HTR-8/SVneo (cell line): ENCODE data around the gene KIZ.
"Not testable (repeated sequence)": the region's sequence is repeated elsewhere in the genome, so short reads cannot be mapped to it uniquely, and the experiment has no call there.

ENCODE experiments used
- DNase-seq: peaks from one replicate; pipeline ENCODE4 v3.0.0; 2011; ENCODE audit warnings: low spot score, mixed read lengths; ENCODE audit not compliant: insufficient read length
- FAIRE-seq: peaks from 2 replicates; lab custom pipeline; 2011; peaks lifted over from hg19 to GRCh38; lab: Jason Lieb, UNC

The KIZ gene

GRCh38 chr20:21136015-21136732 lies 10.3 kb downstream of the KIZ start:
- no peak for DNase-seq
- FAIRE-seq, result no peak

GRCh38 chr20:21137078-21137477 lies 11.2 kb downstream of the KIZ start:
- DNase-seq (no peak), FAIRE-seq (no peak)

- no peak for DNase-seq
- no peak for FAIRE-seq
Observed at GRCh38 chr20:21139881-21140566, 14.1 kb downstream of the KIZ start.

- FAIRE-seq (no peak), DNase-seq (no peak)
Observed at GRCh38 chr20:21141825-21142224, 15.9 kb downstream of the KIZ start.

- no peak for FAIRE-seq
Observed at GRCh38 chr20:21143194-21143890, 17.5 kb downstream of the KIZ start.

GRCh38 chr20:21145424-21145823 lies 19.5 kb downstream of the KIZ start:
- DNase-seq (no peak), FAIRE-seq (no peak)

More at GRCh38 chr20:21143194-21143890, 17.5 kb downstream of the KIZ start:
- no peak for DNase-seq

- DNase-seq (no peak), FAIRE-seq (no peak)
Observed at GRCh38 chr20:21146215-21146614, 20.3 kb downstream of the KIZ start.

- no peak for DNase-seq
- FAIRE-seq, result no peak
Observed at GRCh38 chr20:21147593-21147992, 21.7 kb downstream of the KIZ start.

GRCh38 chr20:21149344-21149743 lies 23.5 kb downstream of the KIZ start:
- DNase-seq, result no peak
- FAIRE-seq, result no peak

- FAIRE-seq (no peak), DNase-seq (no peak)
Observed at GRCh38 chr20:21151791-21152190, 25.9 kb downstream of the KIZ start.

GRCh38 chr20:21154692-21155091 lies 28.8 kb downstream of the KIZ start:
- no peak for FAIRE-seq

GRCh38 chr20:21155268-21155667 lies 29.4 kb downstream of the KIZ start:
- DNase-seq, result no peak
- FAIRE-seq, result no peak

More at GRCh38 chr20:21154692-21155091, 28.8 kb downstream of the KIZ start:
- DNase-seq, result no peak

GRCh38 chr20:21156266-21156665 lies 30.4 kb downstream of the KIZ start:
- FAIRE-seq (peak; percentile 62), DNase-seq (peak; percentile 32)

- DNase-seq (no peak), FAIRE-seq (no peak)
Observed at GRCh38 chr20:21157006-21157405, 31.1 kb downstream of the KIZ start.

GRCh38 chr20:21159658-21160380 lies 33.9 kb downstream of the KIZ start:
- no peak for DNase-seq
- FAIRE-seq, result no peak

- DNase-seq (no peak), FAIRE-seq (no peak)
Observed at GRCh38 chr20:21161926-21162325, 36.0 kb downstream of the KIZ start.

- no peak for FAIRE-seq
Observed at GRCh38 chr20:21162631-21163030, 36.7 kb downstream of the KIZ start.

GRCh38 chr20:21166801-21167200 lies 40.9 kb downstream of the KIZ start:
- no peak for FAIRE-seq
- no peak for DNase-seq

More at GRCh38 chr20:21162631-21163030, 36.7 kb downstream of the KIZ start:
- DNase-seq, result no peak

- no peak for FAIRE-seq
Observed at GRCh38 chr20:21167261-21167660, 41.4 kb downstream of the KIZ start.

GRCh38 chr20:21168061-21168460 lies 42.2 kb downstream of the KIZ start:
- not testable (repeated sequence) for DNase-seq, FAIRE-seq

More at GRCh38 chr20:21167261-21167660, 41.4 kb downstream of the KIZ start:
- DNase-seq, result no peak
